Hematopoietic multipotent progenitor cell treated with erythropoietin and hydrocortisone succinate and interleukin-3 and kit ligand, for 4 days (in vitro differentiated cells): Measurements from ENCODE around the gene EFHC1.

ENCODE experiments used
- DNase-seq: peaks from one replicate; pipeline ENCODE4 v3.0.0-alpha.2; 2015

Gene EFHC1

GRCh38 chr6:52558266-52559000 lies 138.3 kb downstream of the EFHC1 start:
- DNase-seq = no peak

DNA sequence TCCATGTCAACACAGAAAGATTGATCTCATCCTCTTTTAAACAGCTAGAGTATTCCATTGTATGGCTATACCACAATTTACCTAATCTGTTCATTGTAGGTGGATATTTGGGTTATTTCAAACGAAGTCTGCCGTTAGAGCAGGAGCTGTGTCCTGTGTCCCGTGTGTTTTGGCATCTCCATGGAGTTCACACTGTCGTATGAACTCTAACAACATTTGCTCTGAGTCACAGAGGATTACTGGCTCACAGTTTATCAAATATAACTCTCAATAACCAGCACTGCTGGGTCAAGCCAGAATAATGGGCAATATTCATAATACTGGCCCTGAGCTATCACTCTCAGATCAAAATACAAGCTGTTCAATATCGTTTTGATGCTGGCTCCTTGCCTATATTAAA lies 140.3 kb downstream of the EFHC1 start:
- no peak for DNase-seq

DNA sequence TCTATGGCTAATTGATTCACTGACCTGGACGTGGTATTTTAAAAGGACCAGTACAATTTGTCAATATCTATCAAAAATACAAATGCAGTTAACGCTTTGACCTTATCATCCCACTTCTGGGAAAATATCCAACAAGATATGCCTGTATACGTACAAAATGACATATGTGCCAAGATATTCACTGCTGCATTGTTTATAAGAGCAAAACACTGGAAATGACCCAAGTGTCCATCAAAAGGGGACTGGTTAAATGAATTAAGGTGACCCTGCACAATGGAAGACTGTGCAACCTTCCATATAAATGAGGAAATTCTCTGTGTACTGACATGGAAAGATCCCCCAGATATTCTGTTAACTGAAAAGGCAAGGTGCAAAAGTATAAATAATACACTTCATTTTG lies 142.8 kb downstream of the EFHC1 start:
- DNase-seq = no peak

GRCh38 chr6:52564856-52565255 lies 144.7 kb downstream of the EFHC1 start:
- DNase-seq = no peak

DNA sequence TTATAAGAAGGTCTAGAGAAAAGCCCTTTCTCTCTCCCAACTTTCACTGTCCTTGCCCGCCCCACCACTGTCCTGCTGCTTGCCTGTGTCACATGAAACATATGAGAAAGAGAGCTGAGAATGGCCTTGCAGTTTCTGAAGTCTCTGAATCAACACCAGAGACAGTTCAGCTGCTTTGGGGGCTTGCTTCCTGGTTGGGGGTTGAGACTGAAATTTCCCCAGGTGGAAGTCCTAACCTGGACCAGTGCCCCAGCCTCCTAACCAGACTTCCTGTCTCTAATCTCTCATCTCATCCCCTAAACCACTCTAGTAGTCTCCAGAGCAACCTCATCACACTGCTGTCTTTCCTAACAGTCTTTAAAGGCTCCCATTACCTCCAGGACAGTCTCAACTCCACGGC lies 146.1 kb downstream of the EFHC1 start:
- DNase-seq = no peak

- DNase-seq = no peak
Measured at GRCh38 chr6:52566853-52567279, 146.7 kb downstream of the EFHC1 start.

DNA sequence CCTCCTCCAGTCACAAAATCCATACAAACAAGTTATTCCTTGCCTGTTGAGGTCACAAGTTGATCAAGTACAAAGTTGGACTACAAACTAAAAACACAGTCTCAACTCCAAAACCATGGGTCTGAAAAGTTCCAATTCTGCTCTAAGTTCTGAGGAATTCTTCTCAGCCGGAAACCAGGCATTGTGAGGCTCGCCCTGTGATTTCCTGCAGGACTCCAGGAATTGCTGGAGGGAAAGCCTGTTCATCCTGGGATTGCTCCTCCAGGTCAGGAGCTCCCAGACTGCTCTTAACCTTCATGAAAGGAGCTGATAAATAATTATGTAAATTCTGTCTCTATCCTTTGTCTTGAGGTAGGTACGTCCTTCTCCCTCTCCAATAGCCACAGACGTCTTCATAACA lies 148.2 kb downstream of the EFHC1 start:
- no peak for DNase-seq

- no peak for DNase-seq
Measured at GRCh38 chr6:52570291-52570700, 150.2 kb downstream of the EFHC1 start.

DNA sequence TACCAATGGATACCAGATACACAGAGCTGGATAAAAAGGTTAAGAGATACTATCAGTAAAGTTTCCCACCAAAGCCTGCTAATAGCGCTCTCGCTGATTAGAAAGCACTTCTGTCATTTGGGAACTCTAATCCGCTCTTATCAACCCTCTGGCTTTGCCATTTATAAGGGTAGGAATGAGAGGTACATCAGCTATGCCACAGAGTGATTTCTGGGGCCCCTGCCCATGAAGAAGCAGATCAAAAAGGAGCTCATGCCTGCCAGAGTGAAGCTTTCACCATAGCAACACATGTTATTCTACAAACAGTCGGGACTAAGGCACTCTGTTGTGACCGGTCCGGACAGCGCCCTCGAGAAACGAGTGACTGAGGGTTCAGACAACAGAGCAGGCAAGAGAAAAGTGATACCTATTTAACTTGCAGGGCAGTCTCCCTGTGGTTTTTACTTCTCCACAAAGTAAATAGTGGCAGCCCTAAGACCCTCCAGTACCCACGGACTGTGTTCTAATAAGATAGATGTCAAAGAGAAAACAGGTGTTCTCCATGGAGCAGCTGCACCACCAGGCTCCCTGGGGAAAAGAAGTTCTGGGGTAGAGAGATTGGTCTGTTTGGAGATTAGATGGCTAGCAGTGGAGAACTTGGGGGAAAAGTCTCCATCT lies 151.1 kb downstream of the EFHC1 start:
- DNase-seq = no peak

DNA sequence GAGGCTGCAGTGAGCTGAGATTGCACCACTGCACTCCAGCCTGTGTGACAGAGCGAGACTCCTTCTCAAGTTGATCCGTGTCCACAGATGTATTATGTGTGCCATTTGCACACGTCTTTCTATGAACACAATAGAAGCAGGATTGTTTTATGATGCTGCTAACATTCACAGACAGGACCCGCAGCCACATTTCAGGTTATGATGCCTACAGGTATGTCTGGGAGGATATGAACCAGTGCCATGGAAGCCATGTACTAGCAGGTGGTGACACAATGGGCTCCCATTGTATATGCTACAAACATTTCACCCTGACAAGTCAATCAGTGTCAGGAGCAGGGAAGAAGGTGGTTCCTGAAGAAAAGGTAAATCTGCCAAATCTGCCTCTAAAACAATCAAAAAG lies 152.4 kb downstream of the EFHC1 start:
- no peak for DNase-seq

DNA sequence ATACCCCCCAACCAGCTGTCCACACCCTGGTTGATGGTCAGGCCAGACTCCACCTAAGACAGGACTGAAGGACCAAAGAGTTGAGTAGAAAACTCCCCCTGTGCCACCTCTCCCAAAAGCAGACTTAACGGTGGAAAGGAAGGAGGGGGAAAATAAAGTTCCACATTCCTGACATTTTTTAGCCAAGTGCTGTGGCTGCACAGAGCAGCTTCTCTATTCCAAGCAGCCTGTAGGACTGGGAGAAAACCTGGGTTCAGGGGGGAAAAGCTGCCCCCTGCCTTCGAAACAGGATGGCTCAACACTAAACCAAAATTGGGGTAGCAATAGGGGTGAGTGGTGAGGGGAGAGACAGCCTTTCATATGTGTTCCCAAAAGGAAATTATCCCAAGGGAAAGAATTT lies 153.2 kb downstream of the EFHC1 start:
- DNase-seq = no peak
